Astrocyte of the spinal cord (primary cell): ENCODE data around the gene ZCCHC17.

Experiments
- DNase-seq: peaks from one replicate; pipeline ENCODE4 v3.0.0; 2011; ENCODE audit warnings: low read depth, low spot score
- H3K4me3 ChIP-seq: 2 replicates; pipeline ENCODE4 v1.5.1; 2011; ENCODE audit warnings: low read depth, mild to moderate bottlenecking, low read length, moderate library complexity
- in situ Hi-C: cut with HindIII; loops from 2 replicates; pipeline ENCODE4 v1.10.0; 2017; ENCODE audit warnings: low sequenced_read_pairs
- TF ChIP-seq, protein P1 (sequence below): IDR thresholded peaks from 2 replicates; pipeline ENCODE4 v1.5.1; 2012; ENCODE audit warnings: low read depth, mild to moderate bottlenecking, low read length, inconsistent platforms

ZCCHC17 gene

DNA sequence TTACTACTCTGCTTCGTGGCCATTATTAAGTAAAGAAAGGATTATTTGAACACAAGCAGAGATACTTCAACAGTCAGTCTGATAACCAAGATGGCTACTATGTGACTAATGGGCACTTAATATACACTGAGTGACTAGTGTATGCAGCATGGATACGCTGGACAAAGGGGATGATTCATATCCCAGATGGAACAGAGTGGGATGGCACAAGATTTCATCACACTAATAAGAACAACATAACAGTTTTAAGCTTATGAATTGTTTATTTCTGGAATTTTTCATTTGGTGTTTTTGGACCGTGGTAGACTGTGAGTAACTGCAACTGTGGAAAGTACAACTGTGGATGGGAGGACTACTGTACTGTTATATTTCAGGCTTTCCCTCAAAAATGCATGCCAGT lies 9.4 kb downstream of the ZCCHC17 start:
- TF ChIP-seq, protein P1, sequence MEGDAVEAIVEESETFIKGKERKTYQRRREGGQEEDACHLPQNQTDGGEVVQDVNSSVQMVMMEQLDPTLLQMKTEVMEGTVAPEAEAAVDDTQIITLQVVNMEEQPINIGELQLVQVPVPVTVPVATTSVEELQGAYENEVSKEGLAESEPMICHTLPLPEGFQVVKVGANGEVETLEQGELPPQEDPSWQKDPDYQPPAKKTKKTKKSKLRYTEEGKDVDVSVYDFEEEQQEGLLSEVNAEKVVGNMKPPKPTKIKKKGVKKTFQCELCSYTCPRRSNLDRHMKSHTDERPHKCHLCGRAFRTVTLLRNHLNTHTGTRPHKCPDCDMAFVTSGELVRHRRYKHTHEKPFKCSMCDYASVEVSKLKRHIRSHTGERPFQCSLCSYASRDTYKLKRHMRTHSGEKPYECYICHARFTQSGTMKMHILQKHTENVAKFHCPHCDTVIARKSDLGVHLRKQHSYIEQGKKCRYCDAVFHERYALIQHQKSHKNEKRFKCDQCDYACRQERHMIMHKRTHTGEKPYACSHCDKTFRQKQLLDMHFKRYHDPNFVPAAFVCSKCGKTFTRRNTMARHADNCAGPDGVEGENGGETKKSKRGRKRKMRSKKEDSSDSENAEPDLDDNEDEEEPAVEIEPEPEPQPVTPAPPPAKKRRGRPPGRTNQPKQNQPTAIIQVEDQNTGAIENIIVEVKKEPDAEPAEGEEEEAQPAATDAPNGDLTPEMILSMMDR = no peak
- in situ Hi-C loops = no loop called here
- no peak overlapping the region for H3K4me3 ChIP-seq
- DNase-seq = peak; percentile 81

DNA sequence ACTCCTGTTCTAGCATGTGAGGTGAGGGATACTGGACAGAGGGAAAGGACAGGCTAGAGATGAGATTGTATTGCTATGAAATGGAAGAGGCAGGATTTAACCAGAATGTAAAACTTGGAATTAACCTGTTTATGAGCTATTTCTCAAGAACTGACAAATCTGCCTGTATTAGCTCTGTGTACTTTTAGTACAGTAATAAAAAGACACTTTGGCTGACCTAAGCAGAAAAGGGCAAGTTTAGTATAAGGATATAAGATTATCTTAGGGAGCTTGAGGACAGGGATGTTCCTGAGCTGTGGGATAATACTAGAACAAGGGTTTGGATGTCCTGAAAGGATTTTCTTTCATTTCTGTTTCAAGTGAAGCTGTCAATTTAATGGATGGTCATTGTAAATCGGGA lies 11.2 kb downstream of the ZCCHC17 start:
- in situ Hi-C loops = no loop called here
- H3K4me3 ChIP-seq = no peak overlapping the region
- DNase-seq = no peak
- TF ChIP-seq, protein P1 = no peak

DNA sequence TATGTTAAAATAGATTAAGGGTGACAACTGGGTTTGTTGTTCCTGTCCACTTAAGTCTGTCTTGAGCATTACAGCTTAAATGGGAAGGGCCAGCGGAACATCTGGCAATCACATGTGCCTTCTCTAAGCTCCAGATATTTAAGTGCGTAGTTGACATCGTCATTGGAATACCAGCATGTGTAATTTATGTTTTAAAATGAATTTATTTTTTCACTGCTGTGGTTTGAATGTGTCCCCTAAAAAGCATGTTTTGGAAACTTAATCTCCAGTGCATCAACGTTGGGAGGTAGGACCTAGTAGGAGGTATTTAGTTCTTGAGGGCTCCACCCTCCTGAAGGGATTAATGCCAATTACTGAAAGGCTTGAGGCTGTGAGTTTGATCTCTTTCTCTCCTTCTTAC lies 13.4 kb downstream of the ZCCHC17 start:
- TF ChIP-seq, protein P1 = no peak
- DNase-seq = no peak
- in situ Hi-C loops = no loop called here

DNA sequence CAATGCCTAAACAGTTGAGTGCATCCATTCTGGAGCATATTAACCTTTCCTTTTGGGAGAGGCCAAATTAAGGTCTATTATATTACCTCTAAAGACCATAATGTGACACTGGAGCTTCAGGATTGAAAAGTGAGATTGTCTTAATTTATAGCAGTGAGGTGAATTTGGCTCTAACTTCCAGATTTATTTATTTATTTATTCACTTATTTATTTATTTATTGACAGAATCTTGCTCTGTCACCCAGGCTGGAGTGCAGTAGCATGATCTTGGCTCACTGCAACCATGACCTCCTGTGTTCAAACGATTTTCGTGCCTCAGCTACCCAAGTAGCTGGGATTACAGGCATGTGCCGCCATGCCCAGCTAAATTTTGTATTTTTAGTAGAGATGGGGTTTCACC lies 19.1 kb downstream of the ZCCHC17 start:
- TF ChIP-seq, protein P1 = no peak
- in situ Hi-C loops = no loop called here
- DNase-seq = no peak
- H3K4me3 ChIP-seq = no peak overlapping the region

More for the DNA sequence above, 13.4 kb downstream of the ZCCHC17 start:
- H3K4me3 ChIP-seq = no peak overlapping the region

DNA sequence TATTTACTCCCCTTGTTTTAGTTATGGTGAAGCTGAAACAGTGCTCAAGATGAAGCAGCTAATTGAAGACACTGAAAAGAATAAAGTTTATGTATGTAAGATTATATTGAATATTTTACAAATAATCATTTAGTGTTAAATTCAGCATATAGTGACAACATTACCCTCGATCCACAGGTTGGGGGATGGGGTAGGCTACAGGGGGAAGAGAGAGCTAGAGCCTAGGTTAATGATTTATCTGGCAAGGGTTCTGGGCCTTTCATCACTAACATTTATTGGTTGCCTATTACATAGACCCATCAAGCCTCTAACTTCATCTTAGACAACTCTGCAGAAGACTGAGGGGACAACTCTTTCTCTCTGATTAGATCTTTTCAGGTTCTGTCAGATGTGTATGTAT lies 21.3 kb downstream of the ZCCHC17 start:
- in situ Hi-C loops = no loop called here
- TF ChIP-seq, protein P1 = no peak
- no peak overlapping the region for H3K4me3 ChIP-seq
- DNase-seq = no peak

DNA sequence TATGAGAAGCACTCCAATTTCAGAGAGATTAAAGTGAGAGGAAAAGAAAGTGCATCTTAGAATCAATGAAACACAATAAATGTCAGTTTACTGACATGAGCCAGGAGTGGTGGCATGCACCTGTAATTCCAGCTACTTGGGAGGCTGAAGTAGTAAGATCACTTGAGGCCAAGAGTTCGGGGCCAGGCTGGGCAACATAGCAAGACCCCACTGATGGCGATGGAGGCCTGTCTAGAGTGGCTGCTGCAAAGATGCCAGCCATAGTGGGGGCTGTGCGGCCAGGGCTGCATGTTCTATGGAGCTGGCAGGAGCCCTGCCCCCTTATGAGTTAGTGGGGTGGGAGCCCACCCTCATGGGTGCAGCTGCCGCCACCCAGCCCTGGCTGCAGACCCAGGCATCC lies 27.3 kb downstream of the ZCCHC17 start:
- DNase-seq = no peak
- in situ Hi-C loops = no loop called here
- no peak overlapping the region for H3K4me3 ChIP-seq
- TF ChIP-seq, protein P1 = no peak

DNA sequence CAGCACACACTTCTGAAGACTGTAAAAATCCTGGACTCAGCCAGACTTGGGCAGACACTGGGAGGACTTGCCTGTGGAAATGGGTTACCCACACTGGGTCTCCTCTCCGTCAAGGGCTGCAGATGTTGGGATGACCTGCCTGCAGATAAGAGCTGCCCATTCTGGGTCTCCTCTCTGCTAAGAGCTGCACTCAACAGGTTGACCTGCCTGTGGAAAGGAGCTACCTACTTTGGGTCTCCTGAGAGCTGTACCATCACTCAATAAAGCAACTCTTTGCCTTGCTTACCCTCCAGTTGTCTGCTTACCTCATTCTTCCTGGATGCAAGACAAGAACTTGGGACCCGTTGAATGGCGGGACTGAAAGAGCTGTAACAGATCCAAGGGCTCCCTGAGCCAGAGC lies 28.2 kb downstream of the ZCCHC17 start:
- DNase-seq = no peak
- TF ChIP-seq, protein P1 = no peak
- in situ Hi-C loops = no loop called here
- H3K4me3 ChIP-seq = no peak overlapping the region
